D721Med (cell line): ENCODE data around the gene BCL2L12.

ENCODE experiments used
- DNase-seq: peaks from one replicate; pipeline ENCODE4 v3.0.0; 2011; ENCODE audit warnings: low spot score; ENCODE audit not compliant: insufficient read length
- FAIRE-seq: peaks from 2 replicates; lab custom pipeline; 2011; peaks lifted over from hg19 to GRCh38; lab: Jason Lieb, UNC
- TF ChIP-seq, protein P1 (sequence below): IDR thresholded peaks from 2 replicates; pipeline ENCODE4 v1.5.1; 2012; ENCODE audit warnings: mild to moderate bottlenecking, control low read depth; ENCODE audit not compliant: insufficient read depth; ENCODE audit errors: missing control alignments

BCL2L12 gene

DNA sequence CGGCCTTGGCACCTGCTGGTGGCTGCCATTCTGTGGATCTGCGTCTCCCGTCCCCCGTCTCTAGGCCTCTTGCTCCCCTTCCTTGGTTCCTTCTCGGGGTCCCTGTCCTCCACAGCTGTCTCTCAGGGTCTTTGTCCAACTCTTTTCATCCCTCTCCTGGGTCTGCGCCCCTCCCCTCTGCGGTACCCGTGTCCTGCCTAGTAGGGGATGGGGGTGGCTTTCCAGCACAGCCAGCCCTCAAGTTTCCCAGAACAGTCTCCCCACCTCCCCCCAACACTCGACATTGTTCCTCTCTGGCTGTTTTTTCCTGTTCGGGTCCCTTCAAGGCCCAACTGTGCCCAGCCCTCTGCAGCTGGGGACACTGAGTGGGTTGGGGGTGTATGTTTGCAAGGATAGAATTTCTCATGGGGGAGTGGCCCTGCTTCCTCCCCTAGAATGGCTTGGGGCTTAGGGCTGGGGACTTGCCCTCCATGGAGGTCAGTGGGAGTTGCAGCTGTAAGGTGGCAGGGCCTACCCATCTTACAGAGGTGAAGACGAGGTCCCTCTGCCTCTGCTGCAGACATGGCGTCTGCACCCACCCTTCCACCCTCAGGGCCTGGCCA is 22.9 kb downstream of the BCL2L12 start:
- FAIRE-seq (no peak), DNase-seq (no peak)
- TF ChIP-seq, protein P1, sequence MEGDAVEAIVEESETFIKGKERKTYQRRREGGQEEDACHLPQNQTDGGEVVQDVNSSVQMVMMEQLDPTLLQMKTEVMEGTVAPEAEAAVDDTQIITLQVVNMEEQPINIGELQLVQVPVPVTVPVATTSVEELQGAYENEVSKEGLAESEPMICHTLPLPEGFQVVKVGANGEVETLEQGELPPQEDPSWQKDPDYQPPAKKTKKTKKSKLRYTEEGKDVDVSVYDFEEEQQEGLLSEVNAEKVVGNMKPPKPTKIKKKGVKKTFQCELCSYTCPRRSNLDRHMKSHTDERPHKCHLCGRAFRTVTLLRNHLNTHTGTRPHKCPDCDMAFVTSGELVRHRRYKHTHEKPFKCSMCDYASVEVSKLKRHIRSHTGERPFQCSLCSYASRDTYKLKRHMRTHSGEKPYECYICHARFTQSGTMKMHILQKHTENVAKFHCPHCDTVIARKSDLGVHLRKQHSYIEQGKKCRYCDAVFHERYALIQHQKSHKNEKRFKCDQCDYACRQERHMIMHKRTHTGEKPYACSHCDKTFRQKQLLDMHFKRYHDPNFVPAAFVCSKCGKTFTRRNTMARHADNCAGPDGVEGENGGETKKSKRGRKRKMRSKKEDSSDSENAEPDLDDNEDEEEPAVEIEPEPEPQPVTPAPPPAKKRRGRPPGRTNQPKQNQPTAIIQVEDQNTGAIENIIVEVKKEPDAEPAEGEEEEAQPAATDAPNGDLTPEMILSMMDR, result no peak

DNA sequence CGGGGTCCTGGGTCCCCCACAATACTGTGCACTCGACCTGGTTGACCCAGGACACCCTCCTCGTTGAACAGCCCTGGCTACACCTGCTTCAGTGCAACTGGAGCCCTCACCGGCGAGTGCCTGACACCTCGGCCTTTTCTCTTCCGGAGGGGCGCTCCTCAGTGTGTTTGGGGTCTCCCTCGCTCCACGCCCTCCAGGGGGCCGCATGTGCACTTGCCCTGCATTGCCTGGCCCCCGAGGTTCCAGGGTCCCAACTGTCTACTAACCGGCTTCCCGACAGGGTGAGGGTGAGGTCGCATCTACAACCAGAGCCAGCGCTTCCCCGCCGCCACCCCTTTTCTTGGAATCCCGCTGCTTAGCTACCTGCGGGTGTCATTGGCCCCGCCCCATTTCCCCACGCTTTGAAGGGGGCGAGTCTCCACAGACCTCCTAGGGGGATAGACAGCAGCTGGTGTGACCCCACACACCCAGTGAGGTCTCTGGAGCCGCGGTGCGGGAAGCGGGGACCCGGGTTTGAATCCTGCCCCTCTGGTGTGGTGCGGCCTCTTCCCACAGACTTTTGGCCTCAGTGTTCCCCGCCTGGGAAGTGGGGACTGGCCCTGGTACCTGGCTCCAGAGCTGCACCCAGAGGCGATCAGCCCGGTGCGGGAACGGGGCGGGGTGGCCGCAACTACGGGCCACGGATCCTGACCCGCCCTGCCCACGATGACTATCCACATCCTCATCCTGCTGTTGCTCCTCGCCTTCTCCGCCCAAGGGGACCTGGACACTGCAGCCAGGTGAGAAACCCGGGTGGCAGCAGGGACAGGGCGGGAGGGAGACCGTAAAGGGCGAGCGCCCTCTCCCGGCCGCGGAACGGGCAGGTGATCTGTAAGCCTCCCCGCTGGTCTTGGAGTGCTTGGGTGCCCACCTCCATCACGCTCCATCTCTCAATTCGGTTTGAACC is 23.7 kb downstream of the BCL2L12 start, which contains the start of gene ADM5:
TSS of gene ADM5 (plus strand) at position 462 of the 946 bp plus-strand sequence. CDS start at position 706, 244 bp downstream.
- TF ChIP-seq, protein P1, result peak; percentile 14
- DNase-seq (peak; percentile 83), FAIRE-seq (no peak)

DNA sequence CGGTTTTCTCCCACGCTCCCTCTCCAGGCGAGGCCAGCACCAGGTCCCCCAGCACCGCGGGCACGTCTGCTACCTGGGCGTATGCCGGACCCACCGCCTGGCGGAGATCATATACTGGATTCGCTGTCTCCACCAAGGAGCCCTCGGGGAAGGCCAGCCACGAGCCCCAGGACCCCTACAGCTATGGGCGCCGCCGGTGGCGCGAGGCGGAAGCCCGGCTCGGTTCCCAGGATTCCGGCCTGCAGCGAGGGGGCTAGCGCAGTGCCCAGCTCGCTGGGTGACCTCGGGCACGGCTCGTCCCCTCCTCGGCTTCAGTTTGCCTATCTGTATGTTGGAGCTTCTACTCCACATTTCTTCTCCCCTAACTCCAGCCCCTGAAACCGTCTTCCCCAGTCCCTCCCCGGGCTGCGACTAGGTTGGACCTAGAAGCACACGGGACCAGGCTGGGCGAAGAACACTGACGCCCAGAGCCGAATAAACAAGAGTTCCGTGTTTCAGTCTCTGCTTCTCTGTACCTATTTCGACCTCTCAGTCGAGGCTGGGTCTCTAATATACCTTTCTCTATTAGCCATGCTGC is 24.4 kb downstream of the BCL2L12 start:
- DNase-seq, result no peak
- no peak for FAIRE-seq
- TF ChIP-seq, protein P1, result no peak

DNA sequence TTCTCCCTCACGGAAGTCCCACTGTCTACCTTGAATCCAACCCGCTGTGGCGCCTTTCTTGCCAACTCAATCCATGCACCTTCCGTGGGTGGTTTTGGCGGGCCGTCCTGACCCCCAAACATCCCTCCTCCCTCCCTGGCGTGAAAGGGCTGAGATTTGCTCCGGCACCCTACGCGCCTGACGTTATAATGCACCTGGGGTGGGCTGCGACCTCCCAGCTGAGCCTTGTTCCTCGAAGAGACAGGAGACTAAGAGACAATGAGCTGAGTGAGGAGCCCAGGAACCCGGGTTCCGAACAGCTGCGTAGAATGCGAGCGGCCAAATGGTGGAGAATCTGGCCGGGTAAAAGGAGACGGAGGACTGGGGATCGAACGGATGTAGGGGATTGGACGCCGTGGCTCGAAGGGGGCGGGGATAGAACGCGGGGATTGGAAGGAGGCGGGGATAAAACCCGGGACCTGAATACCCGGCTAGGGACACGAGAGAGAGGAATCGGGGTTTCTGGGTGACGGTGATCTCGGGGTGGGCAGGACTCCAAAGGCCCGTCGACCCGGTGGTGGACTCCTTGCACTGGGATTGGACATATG is 25.0 kb downstream of the BCL2L12 start, which contains the start of gene CPT1C:
TSS of gene CPT1C (plus strand) at position 461 of the 587 bp plus-strand sequence. CDS start 1,137 bp downstream, outside the sequence.
- FAIRE-seq (no peak), DNase-seq (peak; percentile 94)
- TF ChIP-seq, protein P1, result no peak

DNA sequence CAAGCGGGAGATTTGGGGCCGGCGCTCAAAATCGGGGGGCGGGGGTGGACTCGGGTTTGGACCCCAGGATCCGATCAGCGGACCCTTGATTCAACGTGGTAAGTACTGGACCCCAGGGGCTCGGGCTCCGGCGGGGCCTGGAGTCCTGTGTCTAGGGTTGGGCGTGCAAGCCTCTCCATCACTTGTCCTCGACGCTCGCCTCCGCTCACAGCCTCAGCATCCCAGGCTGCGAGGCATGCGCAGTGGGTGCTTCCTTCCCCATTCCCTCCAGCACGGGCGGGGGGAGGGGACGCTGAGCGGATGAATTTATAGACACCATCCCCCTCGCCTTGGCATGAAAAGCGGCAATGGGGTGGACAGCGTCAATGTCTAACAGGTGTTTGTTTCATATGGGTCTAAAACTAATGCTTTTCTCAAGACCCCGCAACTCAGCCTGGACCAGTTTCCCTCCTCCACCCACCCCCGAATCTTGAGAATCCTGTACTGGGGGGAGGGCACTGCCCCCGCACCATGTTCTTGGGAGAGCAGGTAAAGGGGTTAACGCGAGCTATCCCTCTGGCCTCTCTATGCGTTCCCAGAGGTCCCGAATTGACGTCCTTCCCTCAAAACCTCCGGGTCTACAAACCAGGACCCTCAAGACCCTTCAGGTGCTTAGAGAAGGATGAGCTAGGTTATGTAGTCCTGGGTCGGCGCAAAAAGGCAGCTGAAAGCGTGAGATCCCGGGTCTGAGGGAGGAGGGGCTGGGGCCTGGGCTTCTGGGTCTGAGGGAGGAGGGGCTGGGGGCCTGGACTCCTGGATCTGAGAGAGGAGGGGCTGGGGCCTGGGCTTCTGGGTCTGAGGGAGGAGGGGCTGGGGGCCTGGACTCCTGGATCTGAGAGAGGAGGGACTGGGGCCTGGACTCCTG is 25.8 kb downstream of the BCL2L12 start:
- FAIRE-seq (no peak), DNase-seq (peak; percentile 84)
- TF ChIP-seq, protein P1, result no peak

DNA sequence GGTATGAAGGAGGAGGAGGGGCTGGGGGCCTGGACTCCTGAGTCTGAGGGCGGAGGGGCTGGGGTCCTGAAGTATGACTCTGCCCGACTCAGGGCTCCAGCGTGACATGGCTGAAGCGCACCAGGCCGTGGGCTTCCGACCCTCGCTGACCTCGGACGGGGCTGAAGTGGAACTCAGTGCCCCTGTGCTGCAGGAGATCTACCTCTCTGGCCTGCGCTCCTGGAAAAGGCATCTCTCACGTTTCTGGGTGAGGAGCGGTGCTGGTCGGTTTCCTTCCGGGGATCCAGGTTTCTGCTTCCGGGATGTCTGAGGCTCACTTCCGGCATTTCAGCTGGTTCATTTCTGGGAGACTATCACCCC is 26.4 kb downstream of the BCL2L12 start:
- TF ChIP-seq, protein P1, result no peak
- DNase-seq (no peak), FAIRE-seq (peak; percentile 53)
